HCT116 (cell line): ENCODE data around the gene SLC25A13.

Experiments
- CTCF ChIP-seq, 3 experiments: fragments of 200-600 bp in 1 of 3; sonication (generic) in 1 of 3; IDR thresholded peaks in 2 of 3; conservative IDR thresholded peaks in 1 of 3; 2 replicates each; pipeline ENCODE4 v1.5.1; 2012 to 2017; ENCODE audit warnings: low read depth in 2 of 3, low read length in 2 of 3, antibody characterized with exemption in 1 of 3, borderline replicate concordance in 1 of 3, control low read depth in 1 of 3, mild to moderate bottlenecking in 1 of 3, mixed read lengths in 1 of 3, mixed run types in 1 of 3, moderate library complexity in 1 of 3; ENCODE audit not compliant: insufficient read depth in 1 of 3
- EZH2 ChIP-seq: fragments of 200-600 bp; sonication (generic); IDR thresholded peaks from 2 replicates; pipeline ENCODE4 v1.6.1; 2017; ENCODE audit warnings: antibody characterized with exemption, mixed run types
- POLR2A ChIP-seq: IDR thresholded peaks from 2 replicates; pipeline ENCODE4 v1.7.0; 2011; ENCODE audit warnings: borderline replicate concordance; ENCODE audit not compliant: insufficient read depth, insufficient read length; ENCODE audit errors: extremely low read depth
- RAD21 ChIP-seq: IDR thresholded peaks from 2 replicates; pipeline ENCODE4 v1.6.1; 2012; ENCODE audit warnings: low read depth, mild to moderate bottlenecking
- TF ChIP-seq, protein P1 (sequence below): IDR thresholded peaks from 2 replicates; pipeline ENCODE4 v1.6.1; 2012; ENCODE audit warnings: low read depth

DNA sequence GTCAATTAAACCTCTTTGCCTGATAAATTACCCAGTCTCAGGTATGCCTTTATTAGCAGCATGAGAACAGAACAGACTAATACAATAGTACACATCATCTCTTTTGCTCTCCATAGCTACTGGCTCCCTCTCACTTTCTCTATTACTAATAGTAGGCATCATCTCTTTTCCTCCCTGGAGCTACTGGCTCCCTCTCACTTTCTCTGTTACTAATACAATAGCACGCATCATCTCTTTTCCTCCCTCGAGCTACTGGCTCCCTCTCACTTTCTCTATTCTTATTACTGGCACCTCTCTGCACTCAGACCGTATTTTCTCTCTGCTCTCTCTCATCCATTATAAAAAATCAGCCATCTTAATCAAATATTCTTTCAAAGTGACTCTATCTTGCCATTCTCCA, 37.1 kb downstream of the SLC25A13 start:
- TF ChIP-seq POLR2A (no peak), CTCF (IDR thresholded peaks at IDR 0.05 in 2 of 3, conservative IDR thresholded peaks at IDR 0.05 in 1 of 3; ENCODE audit: borderline replicate concordance in 1 of 3, insufficient read depth in 1 of 3, low read depth in 2 of 3, low read length in 2 of 3) (no peak), RAD21 (no peak), EZH2 (no peak)
- TF ChIP-seq, protein P1, sequence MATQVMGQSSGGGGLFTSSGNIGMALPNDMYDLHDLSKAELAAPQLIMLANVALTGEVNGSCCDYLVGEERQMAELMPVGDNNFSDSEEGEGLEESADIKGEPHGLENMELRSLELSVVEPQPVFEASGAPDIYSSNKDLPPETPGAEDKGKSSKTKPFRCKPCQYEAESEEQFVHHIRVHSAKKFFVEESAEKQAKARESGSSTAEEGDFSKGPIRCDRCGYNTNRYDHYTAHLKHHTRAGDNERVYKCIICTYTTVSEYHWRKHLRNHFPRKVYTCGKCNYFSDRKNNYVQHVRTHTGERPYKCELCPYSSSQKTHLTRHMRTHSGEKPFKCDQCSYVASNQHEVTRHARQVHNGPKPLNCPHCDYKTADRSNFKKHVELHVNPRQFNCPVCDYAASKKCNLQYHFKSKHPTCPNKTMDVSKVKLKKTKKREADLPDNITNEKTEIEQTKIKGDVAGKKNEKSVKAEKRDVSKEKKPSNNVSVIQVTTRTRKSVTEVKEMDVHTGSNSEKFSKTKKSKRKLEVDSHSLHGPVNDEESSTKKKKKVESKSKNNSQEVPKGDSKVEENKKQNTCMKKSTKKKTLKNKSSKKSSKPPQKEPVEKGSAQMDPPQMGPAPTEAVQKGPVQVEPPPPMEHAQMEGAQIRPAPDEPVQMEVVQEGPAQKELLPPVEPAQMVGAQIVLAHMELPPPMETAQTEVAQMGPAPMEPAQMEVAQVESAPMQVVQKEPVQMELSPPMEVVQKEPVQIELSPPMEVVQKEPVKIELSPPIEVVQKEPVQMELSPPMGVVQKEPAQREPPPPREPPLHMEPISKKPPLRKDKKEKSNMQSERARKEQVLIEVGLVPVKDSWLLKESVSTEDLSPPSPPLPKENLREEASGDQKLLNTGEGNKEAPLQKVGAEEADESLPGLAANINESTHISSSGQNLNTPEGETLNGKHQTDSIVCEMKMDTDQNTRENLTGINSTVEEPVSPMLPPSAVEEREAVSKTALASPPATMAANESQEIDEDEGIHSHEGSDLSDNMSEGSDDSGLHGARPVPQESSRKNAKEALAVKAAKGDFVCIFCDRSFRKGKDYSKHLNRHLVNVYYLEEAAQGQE: no peak
